ENCODE measurements around the gene SAMD5.

The SAMD5 gene

GRCh38 chr6:147547369-147547902 is 38.9 kb downstream of the SAMD5 start:
- TF ChIP-seq CTCF (conservative IDR thresholded peaks at IDR 0.05; ENCODE audit: low read depth), result no peak
- ChIA-PET CTCF (interaction anchor here (0.6 kb wide), 1 partner anchor 72 kb away, joined by 3 read pairs; no protein-coding TSS in a partner anchor), POLR2A (ENCODE audit: low non-redundant PET) (no interaction called here)
- H3K27ac ChIP-seq, result no peak overlapping the region
- DNase-seq (ENCODE audit: low spot score), result no peak

- H3K27ac ChIP-seq, result no peak overlapping the region
- POLR2A ChIA-PET (ENCODE audit: low non-redundant PET), result no interaction called here
- CTCF ChIA-PET, result interaction anchor here (0.9 kb wide), 1 partner anchor 413 kb away, joined by 3 read pairs; no protein-coding TSS in a partner anchor
- DNase-seq (ENCODE audit: low spot score), result no peak
- no peak for TF ChIP-seq CTCF (conservative IDR thresholded peaks at IDR 0.05; ENCODE audit: low read depth)
These were observed 40.5 kb downstream of the SAMD5 start for GRCh38 chr6:147548921-147549475.

- no peak for TF ChIP-seq CTCF (conservative IDR thresholded peaks at IDR 0.05; ENCODE audit: low read depth)
- no peak for DNase-seq (ENCODE audit: low spot score)
- H3K27ac ChIP-seq, result no peak overlapping the region
- ChIA-PET CTCF (interaction anchor here (0.9 kb wide), 1 partner anchor 414 kb away, joined by 3 read pairs; no protein-coding TSS in a partner anchor), POLR2A (ENCODE audit: low non-redundant PET) (no interaction called here)
These were observed 41.0 kb downstream of the SAMD5 start for GRCh38 chr6:147549531-147549930.

GRCh38 chr6:147551976-147552375 is 43.5 kb downstream of the SAMD5 start:
- DNase-seq (ENCODE audit: low spot score), result no peak
- no peak for TF ChIP-seq CTCF (conservative IDR thresholded peaks at IDR 0.05; ENCODE audit: low read depth)
- POLR2A ChIA-PET (ENCODE audit: low non-redundant PET), result no interaction called here
- CTCF ChIA-PET, result no interaction called here
- no peak overlapping the region for H3K27ac ChIP-seq

- ChIA-PET POLR2A (ENCODE audit: low non-redundant PET) (no interaction called here), CTCF (no interaction called here)
- no peak for TF ChIP-seq CTCF (conservative IDR thresholded peaks at IDR 0.05; ENCODE audit: low read depth)
- no peak for DNase-seq (ENCODE audit: low spot score)
- no peak overlapping the region for H3K27ac ChIP-seq
These were observed 44.6 kb downstream of the SAMD5 start for GRCh38 chr6:147553099-147553498.

GRCh38 chr6:147554281-147554680 is 45.8 kb downstream of the SAMD5 start:
- H3K27ac ChIP-seq, result no peak overlapping the region
- TF ChIP-seq CTCF (conservative IDR thresholded peaks at IDR 0.05; ENCODE audit: low read depth), result no peak
- ChIA-PET POLR2A (ENCODE audit: low non-redundant PET) (no interaction called here), CTCF (no interaction called here)
- DNase-seq (ENCODE audit: low spot score), result no peak

Measured in RWPE1 (cell line).